Neural progenitor cell (in vitro differentiated cells): ENCODE results near the gene ITLN1. TPM values are rescaled to one million over a fixed set of nuclear protein-coding genes. Genes with fewer than 3 reads are reported as not detected.
"Not testable (repeated sequence)": the region's sequence is repeated elsewhere in the genome, so short reads cannot be mapped to it uniquely, and the experiment has no call there.

Source experiments
- DNase-seq: peaks from one replicate; pipeline ENCODE4 v3.0.0-alpha.2; 2016; ENCODE audit warnings: low spot score
- H2AFZ ChIP-seq: fragments of 200-600 bp; sonication (generic); replicated peaks from 2 replicates; pipeline ENCODE4 v1.6.1; 2016; ENCODE audit warnings: antibody characterized with exemption
- H3F3A ChIP-seq: fragments of 200-600 bp; sonication (generic); 2 replicates; pipeline ENCODE4 v1.6.1; 2016; ENCODE audit warnings: antibody characterized with exemption, low read depth
- H3K27ac ChIP-seq: fragments of 200-600 bp; sonication (generic); 2 replicates; pipeline ENCODE4 v1.5.1; 2016; ENCODE audit warnings: mild to moderate bottlenecking
- H3K27me3 ChIP-seq: fragments of 200-600 bp; sonication (generic); 2 replicates; pipeline ENCODE4 v1.6.1; 2016; ENCODE audit warnings: mild to moderate bottlenecking, moderate library complexity
- H3K36me3 ChIP-seq: fragments of 200-600 bp; sonication (generic); 2 replicates; pipeline ENCODE4 v1.5.1; 2016
- H3K4me1 ChIP-seq: fragments of 200-600 bp; sonication (generic); 2 replicates; pipeline ENCODE4 v1.6.1; 2016; ENCODE audit warnings: mixed run types
- H3K4me2 ChIP-seq: fragments of 200-600 bp; sonication (generic); 2 replicates; pipeline ENCODE4 v1.6.1; 2016
- H3K4me3 ChIP-seq: fragments of 200-600 bp; sonication (generic); 2 replicates; pipeline ENCODE4 v1.5.1; 2016
- H3K79me2 ChIP-seq: fragments of 200-600 bp; sonication (generic); 2 replicates; pipeline ENCODE4 v1.6.1; 2016; ENCODE audit warnings: low read depth
- H3K9ac ChIP-seq: fragments of 200-600 bp; sonication (generic); 2 replicates; pipeline ENCODE4 v1.6.1; 2016
- H3K9me3 ChIP-seq: fragments of 200-600 bp; sonication (generic); 2 replicates; pipeline ENCODE4 v1.5.1; 2016; ENCODE audit warnings: low read depth
- H4K20me1 ChIP-seq: fragments of 200-600 bp; sonication (generic); 2 replicates; pipeline ENCODE4 v1.6.1; 2016; ENCODE audit warnings: low read depth
- H3K27ac Mint-ChIP-seq: 3 replicates; pipeline ENCODE4 v1.8.0; 2021; ENCODE audit warnings: mixed read lengths
- H3K27me3 Mint-ChIP-seq: 2 replicates; pipeline ENCODE4 v1.8.0; 2022; ENCODE audit warnings: low read depth, mild to moderate bottlenecking, inconsistent platforms, moderate library complexity, mixed read lengths; ENCODE audit not compliant: insufficient read depth
- H3K36me3 Mint-ChIP-seq: 3 replicates; pipeline ENCODE4 v1.8.0; 2021; ENCODE audit warnings: mixed read lengths
- H3K4me1 Mint-ChIP-seq: 3 replicates; pipeline ENCODE4 v1.8.0; 2021; ENCODE audit warnings: mixed read lengths
- H3K4me3 Mint-ChIP-seq: 3 replicates; pipeline ENCODE4 v1.8.0; 2021; ENCODE audit warnings: mild to moderate bottlenecking, moderate library complexity, mixed read lengths
- H3K9me3 Mint-ChIP-seq: 3 replicates; pipeline ENCODE4 v1.8.0; 2020; ENCODE audit warnings: mixed read lengths
- CTCF ChIP-seq: fragments of 200-600 bp; sonication (generic); IDR thresholded peaks from 2 replicates; pipeline ENCODE4 v1.5.1; 2017; ENCODE audit warnings: antibody characterized with exemption, mild to moderate bottlenecking
- EZH2 ChIP-seq: fragments of 200-600 bp; sonication (generic); IDR thresholded peaks from 2 replicates; pipeline ENCODE4 v1.6.1; 2017; ENCODE audit warnings: antibody characterized with exemption, mild to moderate bottlenecking, moderate library complexity
- EZH2phosphoT487 ChIP-seq: fragments of 200-600 bp; sonication (generic); IDR thresholded peaks from 2 replicates; pipeline ENCODE4 v1.6.1; 2017; ENCODE audit warnings: antibody characterized with exemption
- total RNA-seq: library from RNA; depleted of rRNA; stranded (reverse); fragments of >200 nt; gene quantifications from 2 replicates; pipeline ENCODE4 v1.2.3, GENCODE V29; 2015; ENCODE audit warnings: low replicate concordance

The ITLN1 gene
- total RNA-seq, 1 donor from 2014 or later, result not detected

- H3K9ac ChIP-seq, result no peak overlapping the region
- H3K27ac ChIP-seq, result no peak overlapping the region
- H3F3A ChIP-seq, result no peaks in the 10 kb centered on the region
- Mint-ChIP-seq H3K9me3 (peaks cover 13% of the 10 kb centered on the region), H3K4me3 (no peak overlapping the region), H3K27me3 (no peaks in the 10 kb centered on the region), H3K36me3 (no peaks in the 10 kb centered on the region), H3K4me1 (peaks cover 4% of the 10 kb centered on the region), H3K27ac (no peak overlapping the region)
- no peak for TF ChIP-seq EZH2phosphoT487
- TF ChIP-seq EZH2, result no peak
- TF ChIP-seq CTCF, result no peak
- no peaks in the 10 kb centered on the region for H3K9me3 ChIP-seq
- no peaks in the 10 kb centered on the region for H3K27me3 ChIP-seq
- H3K4me3 ChIP-seq, result no peak overlapping the region
- no peaks in the 10 kb centered on the region for H3K36me3 ChIP-seq
- H3K4me1 ChIP-seq, result no peaks in the 10 kb centered on the region
- no peaks in the 10 kb centered on the region for H3K79me2 ChIP-seq
- no peak overlapping the region for H2AFZ ChIP-seq
- no peaks in the 10 kb centered on the region for H4K20me1 ChIP-seq
- DNase-seq, result no peak
- no peak overlapping the region for H3K4me2 ChIP-seq
Observed at GRCh38 chr1:160916666-160917065, 31.7 kb upstream of the ITLN1 start.

DNA sequence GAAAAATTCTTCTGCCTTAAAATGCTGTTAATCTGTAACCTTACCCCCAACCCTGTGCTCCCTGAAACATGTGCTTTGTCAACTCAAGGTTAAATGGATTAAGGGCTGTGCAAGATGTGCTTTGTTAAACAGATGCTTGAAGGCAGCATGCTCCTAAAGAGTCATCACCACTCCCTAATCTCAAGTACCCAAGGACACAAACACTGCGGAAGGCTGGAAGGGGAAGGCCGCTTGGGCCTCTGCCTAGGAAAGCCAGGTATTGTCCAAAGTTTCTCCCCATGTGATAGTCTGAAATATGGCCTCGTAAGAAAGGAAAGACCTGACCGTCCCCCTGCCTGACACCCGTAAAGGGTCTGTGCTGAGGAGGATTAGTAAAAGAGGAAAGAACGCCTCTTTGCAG, 28.2 kb upstream of the ITLN1 start:
- not testable (repeated sequence) for H4K20me1 ChIP-seq, H3K27me3 Mint-ChIP-seq, H3K4me2 ChIP-seq, H3K9me3 ChIP-seq, H3K36me3 Mint-ChIP-seq, H3K4me1 Mint-ChIP-seq, H3K4me1 ChIP-seq, H3K4me3 ChIP-seq, H3K27me3 ChIP-seq, DNase-seq, H3K27ac ChIP-seq, H3K27ac Mint-ChIP-seq, H3K4me3 Mint-ChIP-seq, H3K9ac ChIP-seq, H3K9me3 Mint-ChIP-seq, H3K36me3 ChIP-seq, H3K79me2 ChIP-seq, H2AFZ ChIP-seq, H3F3A ChIP-seq

GRCh38 chr1:160911925-160912324, 26.9 kb upstream of the ITLN1 start:
- no peak overlapping the region for H3K4me3 Mint-ChIP-seq

GRCh38 chr1:160911441-160911840, 26.5 kb upstream of the ITLN1 start:
- H3K27me3 Mint-ChIP-seq, result peaks cover 3% of the 10 kb centered on the region
- peak overlapping the region; percentile 38 for H2AFZ ChIP-seq
- no peaks in the 10 kb centered on the region for H3K4me1 ChIP-seq
- no peaks in the 10 kb centered on the region for H3K36me3 ChIP-seq
- no peak overlapping the region for H3K4me3 Mint-ChIP-seq
- H3K9me3 ChIP-seq, result no peaks in the 10 kb centered on the region
- H3K9ac ChIP-seq, result no peak overlapping the region
- H3F3A ChIP-seq, result no peaks in the 10 kb centered on the region
- no peaks in the 10 kb centered on the region for H3K79me2 ChIP-seq
- H3K9me3 Mint-ChIP-seq, result no peaks in the 10 kb centered on the region
- H3K4me2 ChIP-seq, result no peak overlapping the region
- no peak overlapping the region for H3K4me3 ChIP-seq
- peaks cover 4% of the 10 kb centered on the region for H3K4me1 Mint-ChIP-seq
- no peaks in the 10 kb centered on the region for H3K27me3 ChIP-seq
- no peaks in the 10 kb centered on the region for H4K20me1 ChIP-seq
- no peak overlapping the region for H3K27ac ChIP-seq
- H3K36me3 Mint-ChIP-seq, result no peaks in the 10 kb centered on the region
- no peak for DNase-seq
- TF ChIP-seq EZH2, result no peak
- TF ChIP-seq EZH2phosphoT487, result no peak
- TF ChIP-seq CTCF, result no peak
- no peak overlapping the region for H3K27ac Mint-ChIP-seq

More at GRCh38 chr1:160911925-160912324, 26.9 kb upstream of the ITLN1 start:
- Histone ChIP-seq H3K27ac (no peak overlapping the region), H3F3A (no peaks in the 10 kb centered on the region), H2AFZ (peak overlapping the region; percentile 38), H3K4me2 (no peak overlapping the region), H3K9ac (no peak overlapping the region), H3K4me1 (no peaks in the 10 kb centered on the region), H3K9me3 (no peaks in the 10 kb centered on the region), H3K27me3 (no peaks in the 10 kb centered on the region), H4K20me1 (no peaks in the 10 kb centered on the region), H3K4me3 (no peak overlapping the region), H3K79me2 (no peaks in the 10 kb centered on the region), H3K36me3 (no peaks in the 10 kb centered on the region)
- TF ChIP-seq EZH2 (no peak), EZH2phosphoT487 (no peak), CTCF (no peak)
- Mint-ChIP-seq H3K9me3 (no peaks in the 10 kb centered on the region), H3K36me3 (no peaks in the 10 kb centered on the region), H3K4me1 (peaks cover 4% of the 10 kb centered on the region), H3K27ac (no peak overlapping the region), H3K27me3 (peaks cover 3% of the 10 kb centered on the region)
- no peak for DNase-seq
